H1 (cell line): ENCODE measurements around the gene METRNL. TPM values are rescaled to one million over a fixed set of nuclear protein-coding genes. Genes with fewer than 3 reads are reported as not detected.

ENCODE experiments used
- CTCF ChIA-PET: fragments of 300-600 bp; sonication (Branson Sonifier 250); formaldehyde crosslinking; loops from one replicate; lab custom pipeline; 2021; ENCODE audit not compliant: partially characterized antibody; lab: Charles Lee
- POLR2A ChIA-PET: fragments of 300-600 bp; sonication (Branson Sonifier 250); formaldehyde crosslinking; loops from one replicate; lab custom pipeline; 2021; ENCODE audit warnings: inconsistent platforms; ENCODE audit not compliant: partially characterized antibody; lab: Charles Lee
- DNase-seq, 2 experiments: peaks; one replicate each; pipeline versions ENCODE4 v3.0.0 to v3.0.0-alpha.2; 2010 to 2022; ENCODE audit warnings: low spot score in 2 of 2, low read depth in 1 of 2, mixed read lengths in 1 of 2
- FAIRE-seq: peaks from 2 replicates; lab custom pipeline; 2011; peaks lifted over from hg19 to GRCh38; lab: Jason Lieb, UNC
- H2AFZ ChIP-seq: 2 replicates; pipeline ENCODE4 v1.8.1; 2012; ENCODE audit warnings: low read length, inconsistent platforms
- H2AK5ac ChIP-seq: 2 replicates; pipeline ENCODE4 v1.6.1; 2013; ENCODE audit warnings: low read depth, low read length
- H2BK120ac ChIP-seq: replicated peaks from 2 replicates; pipeline ENCODE3; 2013; ENCODE audit warnings: low read depth, low read length, inconsistent platforms
- H2BK12ac ChIP-seq: 2 replicates; pipeline ENCODE4 v1.6.1; 2013; ENCODE audit warnings: low read depth, low read length
- H2BK15ac ChIP-seq: 2 replicates; pipeline ENCODE4 v1.6.1; 2013; ENCODE audit warnings: low read length
- H2BK20ac ChIP-seq: 2 replicates; pipeline ENCODE4 v1.6.1; 2013; ENCODE audit warnings: low read length
- H2BK5ac ChIP-seq: 2 replicates; pipeline ENCODE4 v1.6.1; 2013; ENCODE audit warnings: low read depth, low read length
- H3K14ac ChIP-seq: 2 replicates; pipeline ENCODE4 v1.6.1; 2013; ENCODE audit warnings: inconsistent platforms; ENCODE audit not compliant: insufficient read length
- H3K18ac ChIP-seq: 2 replicates; pipeline ENCODE4 v1.6.1; 2013; ENCODE audit warnings: low read length; ENCODE audit errors: extremely low read depth
- H3K23ac ChIP-seq: 2 replicates; pipeline ENCODE4 v1.6.1; 2013; ENCODE audit warnings: inconsistent platforms; ENCODE audit not compliant: insufficient read length
- H3K23me2 ChIP-seq: 2 replicates; pipeline ENCODE4 v1.6.1; 2013; ENCODE audit warnings: low read depth, low read length
- H3K27ac ChIP-seq: 2 replicates; pipeline ENCODE4 v1.6.1; 2011; ENCODE audit warnings: low read depth, low read length, inconsistent platforms
- H3K27me3 ChIP-seq, 4 experiments: replicated peaks in 1 of 4; 1 replicate in 1 of 4; 2 replicates in 3 of 4; pipeline versions ENCODE4 v1.6.1 to v1.8.1; 2011 to 2013; ENCODE audit warnings: low read length in 3 of 4, mild to moderate bottlenecking in 3 of 4, inconsistent platforms in 2 of 4, mixed read lengths in 2 of 4, moderate library complexity in 1 of 4; ENCODE audit not compliant: control insufficient read depth in 3 of 4, insufficient read depth in 3 of 4; ENCODE audit errors: extremely low read depth in 1 of 4
- H3K36me3 ChIP-seq, 4 experiments: 2 replicates each; pipeline versions ENCODE4 v1.6.1 to v1.8.1; 2011 to 2013; ENCODE audit warnings: mild to moderate bottlenecking in 4 of 4, low read length in 3 of 4, moderate library complexity in 2 of 4, control low read depth in 1 of 4, inconsistent platforms in 1 of 4; ENCODE audit not compliant: insufficient read depth in 4 of 4, control insufficient read depth in 2 of 4
- H3K4ac ChIP-seq: replicated peaks from 2 replicates; pipeline ENCODE3; 2013; ENCODE audit warnings: low read length, low read depth, mixed read lengths, inconsistent platforms; ENCODE audit not compliant: insufficient read length
- H3K4me1 ChIP-seq, 4 experiments: replicated peaks in 1 of 4; 1 replicate in 1 of 4; 2 replicates in 3 of 4; pipeline versions ENCODE4 v1.6.1 to v1.8.1; 2011 to 2013; ENCODE audit warnings: low read length in 3 of 4, inconsistent platforms in 2 of 4, mixed read lengths in 1 of 4; ENCODE audit not compliant: insufficient read depth in 4 of 4, control insufficient read depth in 3 of 4
- H3K4me2 ChIP-seq, 2 experiments: 2 replicates each; pipeline versions ENCODE4 v1.6.1 to v1.8.1; 2011 to 2013; ENCODE audit warnings: low read depth in 2 of 2, low read length in 2 of 2, control low read depth in 1 of 2, inconsistent platforms in 1 of 2, mild to moderate bottlenecking in 1 of 2; ENCODE audit not compliant: insufficient read depth in 1 of 2
- H3K4me3 ChIP-seq, 4 experiments: fragments of 200-600, 300-600 bp in 1 of 4; sonication (generic), shearing (Covaris generic), sonication (Bioruptor Twin) in 1 of 4; 2 replicates each; pipeline versions ENCODE4 v1.5.1 to v1.8.1; 2011 to 2016; ENCODE audit warnings: low read length in 4 of 4, low read depth in 3 of 4, control low read depth in 2 of 4, inconsistent platforms in 2 of 4, mild to moderate bottlenecking in 2 of 4, mixed read lengths in 1 of 4, moderate library complexity in 1 of 4; ENCODE audit not compliant: insufficient read depth in 2 of 4; ENCODE audit errors: extremely low read depth in 1 of 4
- H3K56ac ChIP-seq: replicated peaks from 2 replicates; pipeline ENCODE3; 2013; ENCODE audit warnings: low read depth, mild to moderate bottlenecking, mixed read lengths, low read length, inconsistent platforms; ENCODE audit not compliant: insufficient read length
- H3K79me1 ChIP-seq: 2 replicates; pipeline ENCODE4 v1.6.1; 2013; ENCODE audit warnings: low read depth, low read length, control low read depth
- H3K79me2 ChIP-seq, 2 experiments: 2 replicates each; pipeline versions ENCODE4 v1.6.1 to v1.8.1; 2012 to 2013; ENCODE audit warnings: low read length in 2 of 2, mild to moderate bottlenecking in 2 of 2, inconsistent platforms in 1 of 2; ENCODE audit not compliant: insufficient read depth in 2 of 2, control insufficient read depth in 1 of 2
- H3K9ac ChIP-seq, 4 experiments: replicated peaks in 1 of 4; 1 replicate in 1 of 4; 2 replicates in 3 of 4; pipeline versions ENCODE4 v1.6.1 to v1.8.1; 2011 to 2013; ENCODE audit warnings: low read depth in 3 of 4, low read length in 3 of 4, control low read depth in 2 of 4, mild to moderate bottlenecking in 2 of 4, moderate library complexity in 2 of 4, inconsistent platforms in 1 of 4; ENCODE audit errors: extremely low read depth in 1 of 4
- H3K9me3 ChIP-seq, 2 experiments: 2 replicates each; pipeline versions ENCODE4 v1.6.1 to v1.8.1; 2012 to 2013; ENCODE audit warnings: mild to moderate bottlenecking in 2 of 2, moderate library complexity in 2 of 2, control low read depth in 1 of 2, inconsistent platforms in 1 of 2, low read depth in 1 of 2, low read length in 1 of 2, mixed read lengths in 1 of 2; ENCODE audit not compliant: insufficient read depth in 2 of 2
- H4K20me1 ChIP-seq, 2 experiments: replicated peaks in 1 of 2; 2 replicates each; pipeline versions ENCODE3 to v1.8.1; 2011 to 2013; ENCODE audit warnings: inconsistent platforms in 2 of 2, low read length in 2 of 2, mild to moderate bottlenecking in 1 of 2; ENCODE audit not compliant: insufficient read depth in 2 of 2, control insufficient read depth in 1 of 2
- H4K5ac ChIP-seq: 2 replicates; pipeline ENCODE4 v1.6.1; 2013; ENCODE audit warnings: low read length, low read depth, mixed read lengths, inconsistent platforms; ENCODE audit not compliant: insufficient read length
- H4K8ac ChIP-seq: 2 replicates; pipeline ENCODE4 v1.8.0; 2013; ENCODE audit warnings: mild to moderate bottlenecking, moderate library complexity, low read length, inconsistent platforms; ENCODE audit not compliant: insufficient read depth; ENCODE audit errors: extremely low read depth
- H4K91ac ChIP-seq: replicated peaks from 2 replicates; pipeline ENCODE3; 2013; ENCODE audit warnings: low read length, mixed read lengths, inconsistent platforms; ENCODE audit not compliant: insufficient read length
- BCL11A ChIP-seq, 2 experiments: IDR thresholded peaks; one replicate each; pipeline ENCODE4 v1.6.1; 2011; ENCODE audit warnings: low read depth in 2 of 2, low read length in 2 of 2, mild to moderate bottlenecking in 2 of 2
- MAFK ChIP-seq: IDR thresholded peaks from 2 replicates; pipeline ENCODE4 v1.6.1; 2012; ENCODE audit warnings: low read depth, mild to moderate bottlenecking, improper control_type of control experiment, low read length
- MAX ChIP-seq: IDR thresholded peaks from 2 replicates; pipeline ENCODE4 v1.6.1; 2012; ENCODE audit warnings: inconsistent platforms
- PHF8 ChIP-seq: fragments of 200-600 bp; sonication (generic); conservative IDR thresholded peaks from 2 replicates; pipeline ENCODE4 v1.7.1; 2012; ENCODE audit warnings: low read depth, mild to moderate bottlenecking, inconsistent platforms, low read length, moderate library complexity
- POLR2AphosphoS5 ChIP-seq: IDR thresholded peaks from 2 replicates; pipeline ENCODE4 v1.6.1; 2011; ENCODE audit warnings: low read depth, low read length
- SAP30 ChIP-seq: fragments of 300-600 bp; sonication (generic); IDR thresholded peaks from 2 replicates; pipeline ENCODE4 v1.7.1; 2012; ENCODE audit warnings: low read length, moderate library complexity, mild to moderate bottlenecking, inconsistent platforms; ENCODE audit not compliant: insufficient read depth, insufficient replicate concordance
- SIX5 ChIP-seq: IDR thresholded peaks from 2 replicates; pipeline ENCODE4 v1.6.1; 2011; ENCODE audit warnings: mild to moderate bottlenecking, low read depth, low read length
- SP2 ChIP-seq: IDR thresholded peaks from 2 replicates; pipeline ENCODE4 v1.6.1; 2012; ENCODE audit warnings: mild to moderate bottlenecking, low read length, inconsistent platforms
- TAF1 ChIP-seq: IDR thresholded peaks from 2 replicates; pipeline ENCODE4 v1.6.1; 2011; ENCODE audit warnings: mild to moderate bottlenecking, low read depth, low read length
- TBP ChIP-seq: IDR thresholded peaks from 2 replicates; pipeline ENCODE4 v1.6.1; 2011; ENCODE audit warnings: low read depth, low read length, improper control_type of control experiment
- TEAD4 ChIP-seq: IDR thresholded peaks from 2 replicates; pipeline ENCODE4 v1.6.1; 2012; ENCODE audit warnings: low read depth, low read length, inconsistent platforms, mixed read lengths
- WGBS, 2 experiments: shearing (Covaris generic) in 1 of 2; methylation state at CpG; one replicate each; pipeline versions ENCODE4 v1.1.6 to v1.1.7; 2013 to 2015; ENCODE audit warnings: low lambda C conversion rate in 2 of 2, mixed read lengths in 2 of 2, inconsistent platforms in 1 of 2, low coverage in 1 of 2, missing lambda C conversion rate in 1 of 2; ENCODE audit not compliant: insufficient replicate concordance in 2 of 2, insufficient coverage in 1 of 2, insufficient read length in 1 of 2; ENCODE audit errors: extremely low coverage in 1 of 2, missing lambda C conversion rate in 1 of 2; 5-methylcytosine and 5-hydroxymethylcytosine counted together
- polyA plus RNA-seq, 7 experiments: library from polyadenylated mRNA; depleted of rRNA in 3 of 7; stranded (reverse) in 5 of 7; unstranded in 2 of 7; fragments of >200 nt in 5 of 7; fragments of 200-250 nt in 2 of 7; gene quantifications; 1 replicate in 5 of 7; 2 replicates in 1 of 7; 4 replicates in 1 of 7; pipeline versions ENCODE4 v1.2.1 to v1.2.3, GENCODE V29; 2011 to 2013; ENCODE audit warnings: missing spikeins in 2 of 7, mixed read lengths in 2 of 7
- total RNA-seq: library from RNA; stranded (reverse); fragmentation: NEBNext Ultra II Directional; extraction: Animal tissue kit (Norgen Biotek cat#: 25700); gene quantifications from 2 replicates; pipeline ENCODE4 v1.2.1, GENCODE V29; 2021

Gene METRNL
- total and polyA plus RNA-seq, 2 of the 8 experiments (the other 6 are each of a cell fraction or from before 2014, with no cell fraction given), result 13.9 to 14.2 TPM

GRCh38 chr17:83052241-83052564, 27.2 kb upstream of the METRNL start:
- FAIRE-seq, result no peak
- no peak overlapping the region for H3K56ac ChIP-seq
- H2AK5ac ChIP-seq, result no peak overlapping the region
- H3K79me1 ChIP-seq, result no peaks in the 10 kb centered on the region
- peaks cover 0 to 3% (median 0%) of the 10 kb centered on the region in 4 experiments; a peak in 1 of 8 replicates for H3K36me3 ChIP-seq
- WGBS, 2 experiments, result 56% methylated on average over 8 of the region's 12 CpGs; no CpG with 5 or more reads in 1 of the 2 experiments
- H3K79me2 ChIP-seq, result no peaks in the 10 kb centered on the region
- peak overlapping the region; percentile 48 for H3K18ac ChIP-seq
- H3K23me2 ChIP-seq, result peaks cover 11% of the 10 kb centered on the region; the same call in 1 of the 2 replicates
- peak overlapping the region; percentile 18; the same call in 1 of the 2 replicates for H2BK5ac ChIP-seq
- no peak overlapping the region for H3K23ac ChIP-seq
- H3K27me3 ChIP-seq, result peaks cover 0 to 5% (median 0%) of the 10 kb centered on the region in 4 experiments; a peak in 1 of 7 replicates
- peak overlapping the region; percentile 74 to 89 for H3K4me2 ChIP-seq
- H4K8ac ChIP-seq, result peak overlapping the region; percentile 57
- no peak overlapping the region for H3K14ac ChIP-seq
- no peak overlapping the region for H3K9ac ChIP-seq
- no peak overlapping the region for H2BK15ac ChIP-seq
- H4K91ac ChIP-seq, result peak overlapping the region; percentile 17
- H2BK12ac ChIP-seq, result no peak overlapping the region
- no peak overlapping the region for H3K4ac ChIP-seq
- no peaks in the 10 kb centered on the region for H3K9me3 ChIP-seq
- POLR2A ChIA-PET, result interaction anchor here (0.9 kb wide), 1 partner anchor 27 kb away, joined by 3 read pairs; the partner anchor contains the start of gene METRNL
- H3K4me3 ChIP-seq, result peak overlapping the region; percentile 30 to 80 (median 60)
- peaks cover 0 to 3% of the 10 kb centered on the region in 2 experiments for H4K20me1 ChIP-seq
- TF ChIP-seq PHF8 (no peak), SAP30 (no peak), MAX (no peak), TEAD4 (no peak), SIX5 (no peak), POLR2AphosphoS5 (no peak), MAFK (no peak), TBP (no peak), TAF1 (no peak), BCL11A (IDR thresholded peaks at IDR 0.05; ENCODE audit: low read depth in 2 of 2, low read length in 2 of 2) (no peak), SP2 (no peak)
- TF ChIP-seq, all 59 proteins: peak for 0
- H3K27ac ChIP-seq, result peak overlapping the region; percentile 40; the same call in 1 of the 2 replicates
- DNase-seq, result no peak
- H3K4me1 ChIP-seq, result peaks cover 0 to 14% (median 7%) of the 10 kb centered on the region in 4 experiments; a peak in 6 of 7 replicates
- H2BK20ac ChIP-seq, result no peak overlapping the region
- H2AFZ ChIP-seq, result peak overlapping the region; percentile 84
- CTCF ChIA-PET, result no interaction called here
- H4K5ac ChIP-seq, result peak overlapping the region; percentile 5
- H2BK120ac ChIP-seq, result no peak overlapping the region
